K562 (cell line): ENCODE results near the gene CSNK1G1. TPM values are rescaled to one million over a fixed set of nuclear protein-coding genes. Genes with fewer than 3 reads are reported as not detected.

Source experiments
- ARNT ChIP-seq, 2 experiments: fragments of 450-650 bp; IDR thresholded peaks; 2 replicates each; pipeline ENCODE4 v1.6.1; 2016; ENCODE audit warnings: mild to moderate bottlenecking in 1 of 2
- ERF ChIP-seq: fragments of 450-650 bp; formaldehyde crosslinking; IDR thresholded peaks from 2 replicates; pipeline ENCODE4 v1.4.0; 2020; ENCODE audit warnings: mild to moderate bottlenecking, mixed read lengths
- FOXK1 ChIP-seq: sonication (generic); formaldehyde crosslinking; IDR thresholded peaks from 2 replicates; pipeline ENCODE4 v1.8.0; 2022; ENCODE audit warnings: missing genetic modification reagents, mild to moderate bottlenecking, borderline replicate concordance
- polyA plus RNA-seq, 8 experiments: library from polyadenylated mRNA; depleted of rRNA in 4 of 8; stranded (reverse) in 5 of 8; unstranded in 3 of 8; fragments of >200 nt; fragmentation: Nextera tagmentation in 2 of 8; fragmentation: Illumina TruSeq in 1 of 8; extraction: Ambion mirVana in 2 of 8; extraction: Trizol in 1 of 8; gene quantifications; 2 replicates each; pipeline versions ENCODE4 v1.2.1 to v1.2.3, GENCODE V29; 2011 to 2014; ENCODE audit warnings: inconsistent platforms in 1 of 8, missing spikeins in 1 of 8
- total RNA-seq, 7 experiments: library from RNA; depleted of rRNA in 6 of 7; stranded (reverse); fragments of >200 nt in 6 of 7; fragmentation: Illumina TruSeq in 2 of 7; extraction: Trizol in 2 of 7; gene quantifications; 2 replicates each; pipeline versions ENCODE4 v1.2.1 to v1.2.3, GENCODE V29; 2011 to 2021; ENCODE audit warnings: low replicate concordance in 1 of 7
- TF ChIP-seq, protein P1 (sequence below), 2 experiments: fragments of 450-650 bp in 1 of 2; IDR thresholded peaks; 2 replicates each; pipeline ENCODE4 v1.6.1; 2011 to 2017; ENCODE audit warnings: low read depth in 2 of 2, antibody characterized with exemption in 1 of 2, borderline replicate concordance in 1 of 2, low read length in 1 of 2, mild to moderate bottlenecking in 1 of 2, mixed read lengths in 1 of 2; ENCODE audit not compliant: control insufficient read depth in 1 of 2

CSNK1G1 gene
- total and polyA plus RNA-seq, 9 of the 15 experiments (the other 6 are each of a cell fraction or from before 2014, with no cell fraction given) = 4.5 to 18.5 (median 9.5) TPM

DNA sequence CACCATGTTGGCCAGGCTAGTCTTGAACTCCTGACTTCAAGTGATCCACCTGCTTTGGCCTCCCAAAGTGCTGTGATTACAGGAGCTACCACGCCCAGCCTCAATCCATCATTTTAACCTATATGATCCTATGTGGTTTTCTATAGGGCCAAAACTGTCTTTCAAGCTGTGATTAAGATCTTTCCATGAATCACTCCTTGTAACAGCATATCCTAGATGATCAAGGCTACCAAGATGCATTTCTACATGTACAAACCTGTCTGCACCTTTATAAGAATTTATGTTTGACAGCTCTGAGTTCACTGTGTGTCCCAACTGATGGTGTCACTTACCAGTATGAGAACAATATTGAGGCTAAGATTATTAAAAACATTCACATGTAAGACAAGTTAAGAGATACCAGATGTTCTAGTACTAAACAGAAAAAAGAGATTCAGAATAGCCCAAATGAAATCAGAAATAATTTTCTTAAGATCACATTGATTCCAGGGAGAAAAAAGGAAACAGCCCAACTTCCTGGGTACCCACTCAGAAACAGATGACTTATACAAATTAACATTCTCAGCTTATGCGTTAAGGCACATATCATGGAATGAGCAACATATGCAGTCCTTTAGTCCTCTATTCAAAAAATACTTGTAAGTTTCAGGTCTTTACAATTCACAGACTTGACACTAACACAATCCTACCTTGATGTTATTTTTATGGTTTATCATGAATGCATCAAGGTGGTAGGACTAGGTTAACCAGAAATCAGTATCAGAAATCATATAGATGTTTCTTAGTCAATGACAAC, 168.4 kb downstream of the CSNK1G1 start (continued):
- TF ChIP-seq, protein P1, sequence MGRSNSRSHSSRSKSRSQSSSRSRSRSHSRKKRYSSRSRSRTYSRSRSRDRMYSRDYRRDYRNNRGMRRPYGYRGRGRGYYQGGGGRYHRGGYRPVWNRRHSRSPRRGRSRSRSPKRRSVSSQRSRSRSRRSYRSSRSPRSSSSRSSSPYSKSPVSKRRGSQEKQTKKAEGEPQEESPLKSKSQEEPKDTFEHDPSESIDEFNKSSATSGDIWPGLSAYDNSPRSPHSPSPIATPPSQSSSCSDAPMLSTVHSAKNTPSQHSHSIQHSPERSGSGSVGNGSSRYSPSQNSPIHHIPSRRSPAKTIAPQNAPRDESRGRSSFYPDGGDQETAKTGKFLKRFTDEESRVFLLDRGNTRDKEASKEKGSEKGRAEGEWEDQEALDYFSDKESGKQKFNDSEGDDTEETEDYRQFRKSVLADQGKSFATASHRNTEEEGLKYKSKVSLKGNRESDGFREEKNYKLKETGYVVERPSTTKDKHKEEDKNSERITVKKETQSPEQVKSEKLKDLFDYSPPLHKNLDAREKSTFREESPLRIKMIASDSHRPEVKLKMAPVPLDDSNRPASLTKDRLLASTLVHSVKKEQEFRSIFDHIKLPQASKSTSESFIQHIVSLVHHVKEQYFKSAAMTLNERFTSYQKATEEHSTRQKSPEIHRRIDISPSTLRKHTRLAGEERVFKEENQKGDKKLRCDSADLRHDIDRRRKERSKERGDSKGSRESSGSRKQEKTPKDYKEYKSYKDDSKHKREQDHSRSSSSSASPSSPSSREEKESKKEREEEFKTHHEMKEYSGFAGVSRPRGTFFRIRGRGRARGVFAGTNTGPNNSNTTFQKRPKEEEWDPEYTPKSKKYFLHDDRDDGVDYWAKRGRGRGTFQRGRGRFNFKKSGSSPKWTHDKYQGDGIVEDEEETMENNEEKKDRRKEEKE (IDR thresholded peaks at IDR 0.05; ENCODE audit: borderline replicate concordance in 1 of 2, control insufficient read depth in 1 of 2, low read depth in 2 of 2, low read length in 1 of 2) = no peak
- TF ChIP-seq FOXK1 = no peak
- TF ChIP-seq ERF (CRISPR knock-in tag) = no peak
- no peak for TF ChIP-seq ARNT (IDR thresholded peaks at IDR 0.05)
